DMS 273 (cell line): Measurements from ENCODE around the gene PHGDH.

Source experiments
- DNase-seq: peaks from one replicate; lab custom pipeline; 2025; ENCODE audit not compliant: unreplicated experiment; lab: John Stamatoyannopoulos, UW

PHGDH gene

GRCh38 chr1:119731741-119732430 is 20.2 kb downstream of the PHGDH start:
- no peak for DNase-seq

GRCh38 chr1:119732465-119733168 is 20.9 kb downstream of the PHGDH start:
- no peak for DNase-seq

GRCh38 chr1:119733754-119734153 is 22.0 kb downstream of the PHGDH start:
- DNase-seq = no peak

GRCh38 chr1:119735217-119735616 is 23.5 kb downstream of the PHGDH start:
- no peak for DNase-seq

- no peak for DNase-seq
Observed at GRCh38 chr1:119736649-119737039, 24.9 kb downstream of the PHGDH start.

- peak; percentile 19 for DNase-seq
Observed at GRCh38 chr1:119737040-119737682, 25.4 kb downstream of the PHGDH start.

GRCh38 chr1:119738100-119738720 is 26.5 kb downstream of the PHGDH start:
- no peak for DNase-seq

- no peak for DNase-seq
Observed at GRCh38 chr1:119739150-119739549, 27.4 kb downstream of the PHGDH start.

- DNase-seq = no peak
Observed at GRCh38 chr1:119740261-119740660, 28.5 kb downstream of the PHGDH start.

- DNase-seq = no peak
Observed at GRCh38 chr1:119740896-119741780, 29.4 kb downstream of the PHGDH start.

- DNase-seq = no peak
Observed at GRCh38 chr1:119742202-119742601, 30.5 kb downstream of the PHGDH start.

GRCh38 chr1:119742677-119743076 is 30.9 kb downstream of the PHGDH start:
- DNase-seq = no peak

GRCh38 chr1:119743308-119743707 is 31.6 kb downstream of the PHGDH start:
- peak; percentile 40 for DNase-seq

- DNase-seq = peak; percentile 91
Observed at GRCh38 chr1:119743776-119744597, 32.3 kb downstream of the PHGDH start.

GRCh38 chr1:119744598-119744942 is 32.8 kb downstream of the PHGDH start:
- no peak for DNase-seq

GRCh38 chr1:119745034-119745433 is 33.3 kb downstream of the PHGDH start:
- no peak for DNase-seq

GRCh38 chr1:119747451-119747850 is 35.7 kb downstream of the PHGDH start:
- DNase-seq = no peak

- DNase-seq = no peak
Observed at GRCh38 chr1:119748040-119748439, 36.3 kb downstream of the PHGDH start.

GRCh38 chr1:119752592-119752991 is 40.9 kb downstream of the PHGDH start:
- DNase-seq = no peak

- DNase-seq = no peak
Observed at GRCh38 chr1:119758584-119758983, 46.9 kb downstream of the PHGDH start.
